ENCODE data around the gene GJD3.
A peak's percentile ranks its signal among the peaks of the same experiment; 100 is the strongest.

GJD3 gene

DNA sequence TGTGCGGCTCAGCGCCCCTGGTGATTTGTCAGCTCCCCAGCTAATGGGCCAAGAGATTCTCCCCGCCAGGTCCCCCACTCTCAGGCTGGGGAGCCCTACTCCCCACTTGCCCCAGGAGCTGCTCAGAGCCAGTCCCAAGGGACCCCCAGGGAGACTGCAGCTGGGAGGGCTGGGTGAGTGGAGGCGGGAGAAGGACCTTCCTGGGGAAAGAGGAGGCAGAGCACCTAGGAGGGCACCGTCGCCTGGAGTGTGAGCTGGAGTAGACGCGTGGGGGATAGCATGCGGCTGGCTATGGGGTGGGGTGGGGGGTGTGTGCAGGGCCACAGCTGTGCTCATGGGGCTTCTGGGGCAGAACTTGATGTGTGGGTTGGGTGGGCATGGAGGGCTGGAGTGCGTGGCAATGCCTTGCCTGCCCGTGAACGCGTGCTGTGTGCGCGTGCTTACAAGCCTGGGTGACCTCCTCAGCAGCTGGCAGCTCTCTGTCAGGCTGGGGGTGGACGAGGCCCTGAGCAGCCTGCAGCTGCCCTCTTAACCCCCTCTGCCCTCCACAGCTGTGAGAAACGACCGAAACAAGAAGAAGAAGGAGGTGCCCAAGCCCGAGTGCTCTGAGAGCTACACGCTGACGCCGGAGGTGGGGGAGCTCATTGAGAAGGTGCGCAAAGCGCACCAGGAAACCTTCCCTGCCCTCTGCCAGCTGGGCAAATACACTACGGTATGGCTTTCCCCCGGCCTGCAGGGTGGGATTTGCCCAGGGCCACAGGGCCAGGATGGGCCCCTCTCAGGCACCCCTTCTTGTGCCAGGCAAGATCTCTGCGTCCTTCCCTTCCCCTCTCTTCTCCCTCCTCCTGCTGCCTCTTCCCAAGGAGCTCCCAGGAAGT is 12.9 kb downstream of the GJD3 start:
- DNase-seq, result no peak

- DNase-seq, result no peak
These were observed 13.7 kb downstream of the GJD3 start for GRCh38 chr17:40350689-40351358.

- DNase-seq, result no peak
These were observed 14.4 kb downstream of the GJD3 start for GRCh38 chr17:40349895-40350688.

GRCh38 chr17:40349477-40349894 is 15.1 kb downstream of the GJD3 start:
- DNase-seq, result no peak

DNA sequence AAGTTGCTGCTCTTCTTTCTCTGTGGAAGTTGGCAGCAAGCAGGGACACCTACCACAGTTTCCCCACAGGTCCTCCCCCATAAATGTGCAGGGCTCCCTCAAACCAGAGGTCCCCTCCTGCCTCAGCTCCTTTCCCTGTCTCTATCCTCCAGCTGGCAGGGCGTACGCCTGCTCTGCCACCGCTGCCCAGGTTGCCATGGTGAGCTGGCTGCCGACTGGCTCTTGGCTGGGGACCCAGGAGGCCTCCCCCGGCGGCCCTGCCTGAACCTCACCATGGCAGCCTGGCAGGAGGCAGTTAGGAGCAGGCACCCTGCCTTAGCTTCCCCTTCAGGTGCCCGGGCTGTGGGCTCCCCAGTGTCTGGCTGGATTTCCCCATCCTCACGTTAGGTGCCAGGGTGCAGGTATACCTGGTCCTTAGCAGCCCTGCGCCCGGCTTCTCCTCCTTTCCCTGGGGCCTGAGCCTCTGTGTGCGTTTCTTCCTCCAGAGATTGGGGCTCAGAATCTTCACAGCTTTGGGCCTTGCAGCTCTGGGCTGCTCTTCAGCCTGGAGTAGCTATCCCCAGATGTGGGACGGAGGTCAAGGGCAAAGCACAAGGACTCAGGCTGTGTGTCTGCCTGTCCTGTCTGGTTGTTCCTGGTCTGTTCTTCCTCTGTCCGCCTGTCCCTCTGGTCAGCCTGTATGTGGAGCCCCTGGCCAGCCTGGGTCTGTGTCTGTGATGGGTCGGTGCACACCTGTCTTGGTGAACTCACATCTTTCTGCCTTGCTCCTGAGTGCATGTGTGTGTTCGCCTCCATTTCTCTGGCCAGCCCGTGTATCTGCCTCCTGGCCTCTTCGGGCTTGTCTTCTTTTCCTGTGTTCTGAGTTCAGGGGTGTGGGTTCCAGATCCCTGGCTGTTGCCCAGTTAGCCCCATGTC is 15.7 kb downstream of the GJD3 start:
- DNase-seq, result no peak

DNA sequence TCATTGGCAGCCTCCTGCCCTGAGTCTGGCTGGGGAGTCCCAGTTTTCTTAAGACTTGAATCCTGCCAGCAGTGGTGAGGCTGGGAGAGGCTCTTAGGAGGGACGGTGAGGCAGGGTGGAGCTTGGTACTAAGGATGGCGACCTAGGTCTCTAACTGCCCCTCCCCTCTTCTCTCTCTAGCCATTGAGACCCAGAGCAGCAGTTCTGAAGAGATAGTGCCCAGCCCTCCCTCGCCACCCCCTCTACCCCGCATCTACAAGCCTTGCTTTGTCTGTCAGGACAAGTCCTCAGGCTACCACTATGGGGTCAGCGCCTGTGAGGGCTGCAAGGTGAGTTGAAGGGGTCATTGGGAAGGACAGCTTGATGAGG is 16.4 kb downstream of the GJD3 start:
- no peak for DNase-seq

GRCh38 chr17:40347319-40348135 is 17.0 kb downstream of the GJD3 start:
- DNase-seq, result no peak

DNA sequence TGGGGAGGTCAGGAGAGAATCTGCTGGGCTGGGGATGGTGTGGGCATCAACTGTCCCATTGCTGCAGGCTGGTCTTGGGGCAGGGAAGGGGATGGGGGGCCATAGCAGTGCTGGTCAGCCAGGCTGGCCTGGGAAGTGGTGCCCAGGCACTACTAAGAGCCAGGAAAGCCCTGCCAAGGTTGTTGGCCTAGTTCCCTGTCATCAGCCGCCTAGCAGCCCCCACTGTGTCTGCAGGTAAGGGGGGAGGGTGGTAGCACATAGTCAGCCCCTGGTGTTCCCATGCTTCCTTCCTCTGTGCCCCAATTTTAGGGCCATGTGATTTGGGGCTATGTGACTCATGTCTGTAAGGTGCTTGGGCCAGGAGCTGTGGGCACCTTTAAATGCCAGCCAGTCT is 17.8 kb downstream of the GJD3 start:
- no peak for DNase-seq

DNA sequence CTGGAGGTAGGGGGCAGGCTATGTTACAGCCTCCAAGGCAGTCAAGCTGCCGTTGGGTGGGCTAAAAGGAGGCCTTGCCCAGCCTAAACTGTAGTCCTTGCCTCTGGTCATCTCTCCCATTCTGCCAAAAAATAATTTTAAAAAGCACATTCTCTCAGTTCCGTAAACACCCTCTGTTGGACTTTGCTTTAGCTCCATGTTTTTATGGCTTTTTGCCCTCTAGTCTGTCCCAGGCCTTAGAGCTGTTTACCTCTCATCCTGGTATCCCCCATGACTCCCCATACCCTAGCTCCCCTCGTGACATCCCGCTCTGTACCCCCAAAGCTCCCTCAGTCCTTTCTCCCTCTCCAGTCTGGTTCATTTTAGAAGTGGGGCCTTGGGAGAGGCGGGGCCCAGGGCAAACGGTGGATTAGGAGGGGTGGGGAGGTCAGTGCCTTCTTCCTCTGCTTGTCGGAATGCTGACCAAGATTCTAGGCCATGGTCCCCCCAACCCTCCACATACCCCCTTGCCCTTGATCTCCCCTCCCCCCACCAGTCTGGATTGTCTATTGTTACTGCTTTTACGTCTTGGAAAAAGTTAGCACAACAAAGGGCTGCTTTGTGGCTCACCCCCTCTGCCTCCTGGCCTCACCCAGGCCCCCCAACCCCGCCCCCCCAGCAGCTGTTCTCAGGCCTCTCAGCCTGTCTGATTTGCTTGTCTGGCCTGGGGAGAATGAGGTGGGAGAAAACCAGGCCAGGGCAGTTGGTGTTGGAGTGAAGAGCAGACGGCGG is 18.4 kb downstream of the GJD3 start:
- no peak for DNase-seq

- DNase-seq, result no peak
These were observed 19.2 kb downstream of the GJD3 start for GRCh38 chr17:40345161-40345993.

DNA sequence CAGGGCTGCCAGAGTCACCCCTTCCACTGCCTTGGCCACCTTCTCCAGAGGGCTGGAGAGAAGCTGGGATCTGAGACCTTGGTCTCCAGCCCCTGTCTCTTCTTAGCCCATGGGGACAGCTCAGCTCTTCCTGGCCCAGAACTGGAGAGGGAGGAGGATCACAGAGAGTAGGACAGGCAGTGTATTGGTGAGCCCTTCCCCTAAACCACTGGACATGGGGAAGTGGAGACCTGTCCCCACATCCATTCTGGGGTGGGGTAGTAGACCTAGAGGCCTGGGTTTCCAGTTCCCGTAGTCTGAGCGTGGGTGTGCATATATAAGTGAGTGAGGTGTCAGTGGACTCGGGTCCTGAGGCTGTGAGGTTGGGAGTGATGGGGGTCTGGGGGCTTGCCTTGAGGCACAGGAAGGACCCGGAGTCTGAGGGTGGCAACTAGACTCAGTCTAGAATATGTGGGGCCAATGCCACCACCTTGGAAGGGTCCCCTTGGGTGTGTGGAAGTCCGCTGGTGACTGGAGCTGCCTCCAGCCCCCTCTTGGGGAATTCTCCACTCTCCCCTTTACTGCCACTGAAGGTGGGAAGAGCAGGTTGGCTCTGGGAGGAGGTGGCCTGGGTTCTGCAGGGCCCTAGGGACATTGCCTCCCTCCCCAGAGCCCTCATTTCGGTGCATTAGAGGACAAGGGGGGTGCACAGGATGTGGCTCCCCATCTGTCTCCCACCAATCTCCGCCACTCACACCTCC is 19.9 kb downstream of the GJD3 start:
- no peak for DNase-seq

DNA sequence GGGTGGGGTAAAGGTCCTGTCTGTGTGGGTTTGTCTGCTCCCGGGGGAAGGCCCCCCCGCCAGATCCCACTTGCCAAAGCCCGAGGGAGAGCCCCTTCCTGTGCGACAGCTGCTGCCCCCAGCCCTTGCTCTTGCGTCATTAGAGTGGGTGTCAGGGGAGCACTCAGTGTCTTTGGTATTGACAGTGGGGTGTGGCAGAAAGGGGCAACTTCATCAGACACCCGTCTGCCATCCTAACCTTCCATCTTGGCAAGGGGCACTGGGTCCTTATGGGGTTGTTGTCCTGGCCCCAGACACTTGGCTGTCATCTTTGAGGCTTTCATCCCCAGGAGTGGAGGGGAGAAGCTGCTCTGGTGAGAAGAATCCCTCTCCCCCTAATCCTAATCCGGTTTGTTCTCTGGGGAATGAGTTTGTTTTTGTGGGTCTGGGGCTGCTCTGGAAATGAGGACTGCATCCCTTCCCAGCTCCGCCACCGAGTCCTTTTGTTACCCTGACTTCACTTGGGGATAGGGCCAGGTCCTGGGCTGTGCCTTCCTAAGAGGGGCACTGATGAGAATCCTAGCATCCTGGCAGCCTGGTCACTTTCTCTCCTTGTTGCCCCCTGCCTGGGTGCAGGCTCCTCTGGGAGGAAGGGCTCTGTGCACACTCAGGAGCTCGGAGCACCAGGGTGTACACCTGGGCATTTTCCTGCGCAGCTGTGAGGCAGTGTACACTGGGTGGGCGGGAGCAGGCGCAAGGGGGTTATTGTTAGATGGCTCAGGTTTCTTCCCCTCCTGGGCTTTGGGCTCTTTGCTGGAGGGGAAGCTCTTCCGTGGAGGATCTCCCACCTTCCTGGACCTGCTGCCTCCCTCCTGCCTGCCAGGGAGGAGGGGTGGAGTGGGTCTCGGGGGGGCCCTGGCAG is 21.1 kb downstream of the GJD3 start:
- no peak for DNase-seq

DNA sequence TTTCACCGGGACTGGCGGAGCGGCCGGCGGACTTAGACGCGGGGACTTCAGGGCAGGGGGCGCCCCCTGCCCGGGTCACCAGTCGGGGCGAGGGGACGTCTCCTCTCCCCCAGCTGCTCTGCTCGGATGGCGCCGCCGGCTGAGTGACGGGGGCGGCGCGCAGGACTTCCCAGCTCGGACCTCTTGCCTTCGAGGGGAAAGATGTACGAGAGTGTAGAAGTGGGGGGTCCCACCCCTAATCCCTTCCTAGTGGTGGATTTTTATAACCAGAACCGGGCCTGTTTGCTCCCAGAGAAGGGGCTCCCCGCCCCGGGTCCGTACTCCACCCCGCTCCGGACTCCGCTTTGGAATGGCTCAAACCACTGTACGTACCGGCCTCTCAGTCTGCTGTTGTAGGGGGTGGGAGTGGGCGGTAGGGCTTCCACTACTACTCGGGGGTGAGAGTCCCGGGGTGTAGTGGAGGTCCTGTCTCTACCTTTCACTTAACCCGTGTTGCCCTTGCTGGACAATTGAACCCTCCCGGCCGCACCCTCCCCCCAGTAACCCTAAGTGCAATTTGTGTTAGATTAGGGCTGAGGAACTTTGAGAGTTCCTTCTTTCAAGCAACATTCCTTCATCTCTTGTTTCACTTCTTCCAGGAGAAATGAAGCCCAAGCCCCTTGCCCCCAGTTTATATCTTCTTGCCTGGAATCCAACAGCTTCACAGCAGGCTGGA is 21.9 kb downstream of the GJD3 start:
- DNase-seq, result no peak

DNA sequence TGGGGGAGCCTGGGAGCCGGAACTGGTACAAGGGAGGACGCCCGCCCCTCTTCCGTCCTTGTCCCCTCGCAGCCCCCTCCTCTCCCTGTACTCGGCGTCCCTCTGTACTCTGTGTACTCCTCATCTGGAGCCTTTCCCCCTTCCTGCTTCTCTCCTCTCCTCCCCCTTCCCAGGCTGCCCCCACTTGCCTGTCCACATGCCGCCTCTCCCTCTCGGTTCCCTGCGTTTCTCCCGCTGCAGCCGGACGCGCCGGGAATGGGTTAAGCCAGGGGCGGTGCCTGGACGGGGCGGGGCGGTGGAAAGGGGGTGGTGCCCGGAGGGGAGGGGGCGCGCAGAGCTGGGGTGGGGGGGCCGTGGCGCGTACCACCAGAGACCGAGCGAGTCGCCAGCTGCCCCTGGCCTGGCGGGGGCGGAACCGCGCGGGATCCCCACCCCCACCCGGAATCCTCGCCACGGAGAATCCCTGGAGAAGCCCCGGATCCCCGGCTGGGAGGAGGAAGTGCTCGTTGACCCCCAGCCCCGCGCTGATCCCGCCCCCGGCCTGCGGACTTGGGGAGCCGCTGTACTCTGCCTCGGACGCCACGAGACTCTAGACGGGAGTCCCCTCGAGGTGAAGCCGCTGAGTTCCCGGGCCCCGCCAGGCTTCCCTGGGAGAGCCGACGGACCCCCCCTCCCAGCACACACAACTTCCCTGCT is 22.6 kb downstream of the GJD3 start:
- no peak for DNase-seq

- peak; percentile 71 to 81 for DNase-seq
These were observed 23.4 kb downstream of the GJD3 start for GRCh38 chr17:40340880-40341807.

DNA sequence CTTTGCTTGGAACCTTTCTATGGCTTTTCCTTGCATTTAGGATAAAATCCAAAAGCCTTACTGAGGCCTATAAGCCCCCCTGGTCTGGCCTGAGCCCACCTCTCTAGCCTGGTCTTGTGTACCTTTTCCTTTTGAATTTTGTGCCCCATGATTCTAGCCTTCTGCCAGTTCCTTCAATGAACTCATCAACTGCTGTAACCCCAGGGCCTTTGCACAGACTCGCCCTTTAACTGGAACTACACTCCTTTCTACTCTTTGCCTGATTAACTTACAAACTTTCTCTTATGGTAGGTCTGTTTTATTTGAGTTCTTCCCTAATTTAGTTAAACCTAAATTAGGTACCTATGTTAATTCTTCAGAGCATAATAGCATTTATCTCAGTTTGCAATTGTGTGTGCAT is 24.2 kb downstream of the GJD3 start:
- DNase-seq, result no peak
